Adrenal gland (tissue), 12 donors: ENCODE results near the gene BSN. TPM values are rescaled to one million over a fixed set of nuclear protein-coding genes. Genes with fewer than 3 reads are reported as not detected.

Experiments
- DNase-seq, 7 donors: peaks; one replicate each; pipeline ENCODE4 v3.0.0-alpha.2; 2019 to 2020
- H3K27ac ChIP-seq, 5 donors: fragments of 200-600 bp; sonication (generic) in 4 of 5; 1 replicate in 3 of 5; 2 replicates in 2 of 5; pipeline versions ENCODE4 v1.5.1 to v1.8.0; 2016 to 2020; ENCODE audit warnings: mild to moderate bottlenecking in 1 of 5
- H3K27me3 ChIP-seq: fragments of 200-600 bp; 2 replicates; pipeline ENCODE4 v1.8.0; 2021
- H3K36me3 ChIP-seq, 2 donors: fragments of 200-600 bp; replicated peaks in 1 of 2; 1 replicate in 1 of 2; 2 replicates in 1 of 2; pipeline versions ENCODE4 v1.5.1 to v1.8.0; 2018 to 2022
- H3K4me1 ChIP-seq, 2 donors: fragments of 200-600 bp; replicated peaks in 1 of 2; 1 replicate in 1 of 2; 2 replicates in 1 of 2; pipeline versions ENCODE4 v1.5.1 to v1.8.0; 2018 to 2021
- H3K4me3 ChIP-seq, 4 donors: fragments of 200-600 bp; sonication (generic) in 3 of 4; one replicate each; pipeline ENCODE4 v1.5.1; 2016 to 2018
- H3K9me3 ChIP-seq, 3 donors: fragments of 200-600 bp; sonication (generic) in 1 of 3; replicated peaks in 1 of 3; 1 replicate in 2 of 3; 2 replicates in 1 of 3; pipeline versions ENCODE4 v1.5.1 to v1.8.0; 2016 to 2021
- CTCF ChIP-seq, 6 experiments: fragments of 450-650 bp in 4 of 6; fragments of 200-600 bp in 2 of 6; sonication (generic) in 1 of 6; IDR thresholded peaks; 1 replicate in 5 of 6; 2 replicates in 1 of 6; pipeline versions ENCODE4 v1.5.1 to v1.8.0; 2016 to 2021; ENCODE audit warnings: antibody characterized with exemption in 6 of 6, mild to moderate bottlenecking in 2 of 6, moderate library complexity in 1 of 6
- POLR2A ChIP-seq, 2 donors: fragments of 450-650 bp; IDR thresholded peaks; one replicate each; pipeline ENCODE4 v1.6.1; 2017; ENCODE audit warnings: antibody characterized with exemption in 2 of 2, mild to moderate bottlenecking in 2 of 2, moderate library complexity in 1 of 2
- WGBS, 4 donors: extraction: QIAGEN DNeasy Blood & Tissue Kit in 2 of 4; methylation state at CpG; one replicate each; pipeline versions ENCODE4 v1.1.5 to v1.1.7; 2013 to 2017; 5-methylcytosine and 5-hydroxymethylcytosine counted together
- intact Hi-C, 2 donors: fragments of 100-400 bp; cut with DNase I; formaldehyde crosslinking; loops; one replicate each; pipeline versions ENCODE4 v1.14.1 to v1.15.0; 2022 to 2023
- polyA plus RNA-seq, 3 donors: library from polyadenylated mRNA; stranded (reverse); fragments of 200-250 nt in 2 of 3; fragments of 350-450 nt in 1 of 3; fragmentation: Illumina TruSeq in 1 of 3; extraction: RNeasy Lipid Tissue Mini Kit (QIAGEN cat#74804) in 1 of 3; gene quantifications; one replicate each; pipeline ENCODE4 v1.2.3, GENCODE V29; 2013 to 2014
- total RNA-seq, 9 donors: library from RNA; depleted of rRNA in 4 of 9; stranded (reverse); fragments of >200 nt in 4 of 9; fragments of 120-200 nt in 1 of 9; fragmentation: NEBNext Ultra II Directional in 1 of 9; extraction: Animal tissue kit (Norgen Biotek cat#: 25700) in 1 of 9; gene quantifications; one replicate each; pipeline versions ENCODE4 v1.1.0 to v1.2.4, GENCODE V29; 2013 to 2023
- donor health status: healthy with polysubstance abuse.
- donor health status: Bipolar disorder and iron deficiency.
- donor health status: DM: yes; HTN: yes; CAD: no.
- donor health status: DM: no; HTN: no; CAD: no.
- donor health status: DM: no; HTN: no; CAD: no.
- donor health status: DM: yes; HTN: yes; CAD: no.

The BSN gene
- total and polyA plus RNA-seq, 12 donors: 0.27 to 4.6 (median 1.5) TPM

DNA sequence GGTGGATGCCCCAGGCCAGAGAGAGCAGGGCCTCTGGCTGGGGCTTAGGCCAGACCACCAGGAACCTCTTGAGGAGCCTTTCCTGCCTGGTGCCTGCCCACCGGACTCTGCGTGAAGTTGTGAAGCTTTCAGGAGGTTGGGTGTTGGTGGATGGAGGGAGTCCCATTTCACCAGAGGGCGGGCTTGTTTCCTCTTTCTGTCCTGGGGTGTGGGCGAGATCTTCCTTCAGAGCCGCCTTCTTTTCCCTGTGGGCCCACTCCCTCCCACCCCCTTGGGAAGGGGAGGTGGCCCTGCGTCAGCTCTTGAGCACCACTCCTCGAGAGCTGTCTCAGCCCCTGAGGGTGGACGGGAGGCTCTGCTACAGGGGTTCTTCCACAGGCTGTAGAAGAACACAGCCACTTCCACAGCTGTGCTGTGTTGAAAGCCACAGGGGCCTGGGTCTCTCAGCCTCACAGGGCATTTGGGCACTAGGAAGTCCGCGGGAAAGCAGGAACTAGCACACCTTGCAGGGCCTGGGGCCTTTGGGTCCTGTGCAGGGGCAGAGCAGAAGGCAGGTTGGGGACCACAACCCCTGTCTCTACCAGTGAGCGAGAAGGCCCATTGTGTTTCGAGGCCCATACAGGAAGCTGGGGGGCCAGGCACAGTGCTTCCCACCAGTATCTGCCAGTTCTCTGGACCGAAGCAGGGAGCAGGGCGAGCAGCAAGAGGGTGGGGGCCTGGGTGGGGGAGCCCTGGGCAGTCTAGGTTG is 163.1 kb downstream of the BSN start:
- H3K36me3 ChIP-seq: peaks cover 0 to 15% of the 10 kb centered on the region in 2 donors
- intact Hi-C loops: no loop called here
- WGBS, 4 donors: 88 to 97% (median 92%) methylated on average over 8 to 14 of the region's 14 CpGs

GRCh38 chr3:49717959-49718857 is 163.9 kb downstream of the BSN start:
- Histone ChIP-seq H3K27ac (no peak overlapping the region), H3K4me1 (peaks cover 7 to 23% of the 10 kb centered on the region in 2 donors), H3K27me3 (no peaks in the 10 kb centered on the region), H3K36me3 (peaks cover 0 to 17% of the 10 kb centered on the region in 2 donors), H3K4me3 (no peak overlapping the region), H3K9me3 (no peaks in the 10 kb centered on the region)
- peak in 1 of 7 donors; percentile 7 for DNase-seq
- intact Hi-C loops: no loop called here
- no peak for TF ChIP-seq CTCF (IDR thresholded peaks at IDR 0.05)
- TF ChIP-seq POLR2A (IDR thresholded peaks at IDR 0.05): no peak
- WGBS, 4 donors: 65 to 80% (median 68%) methylated on average over 36 to 75 of the region's 75 CpGs

More for the DNA sequence above, 163.1 kb downstream of the BSN start:
- Histone ChIP-seq H3K4me3 (no peak overlapping the region), H3K27me3 (no peaks in the 10 kb centered on the region), H3K27ac (no peak overlapping the region), H3K4me1 (peaks cover 0 to 16% of the 10 kb centered on the region in 2 donors), H3K9me3 (no peaks in the 10 kb centered on the region)
- DNase-seq: peak in 1 of 7 donors; percentile 7
- TF ChIP-seq CTCF (IDR thresholded peaks at IDR 0.05) (no peak), POLR2A (IDR thresholded peaks at IDR 0.05) (no peak)

- TF ChIP-seq CTCF (IDR thresholded peaks at IDR 0.05): no peak
- no peak for TF ChIP-seq POLR2A (IDR thresholded peaks at IDR 0.05)
- peak overlapping the region in 2 of 4 donors; percentile 9 to 47 for H3K4me3 ChIP-seq
- peaks cover 0 to 17% of the 10 kb centered on the region in 2 donors for H3K36me3 ChIP-seq
- H3K4me1 ChIP-seq: peaks cover 7 to 23% of the 10 kb centered on the region in 2 donors
- no peaks in the 10 kb centered on the region for H3K9me3 ChIP-seq
- DNase-seq: peak in 3 of 7 donors; percentile 35 to 64 (median 39)
- H3K27ac ChIP-seq: no peak overlapping the region
- intact Hi-C loops: no loop called here
- H3K27me3 ChIP-seq: no peaks in the 10 kb centered on the region
- WGBS, 4 donors: 9 to 32% (median 13%) methylated on average over 9 to 33 of the region's 33 CpGs
These were observed 164.6 kb downstream of the BSN start for GRCh38 chr3:49718858-49719213.
